H4 (cell line): ENCODE data around the gene TRIM72. TPM values are rescaled to one million over a fixed set of nuclear protein-coding genes. Genes with fewer than 3 reads are reported as not detected.
"Not testable (repeated sequence)": the region's sequence is repeated elsewhere in the genome, so short reads cannot be mapped to it uniquely, and the experiment has no call there.

ENCODE experiments used
- DNase-seq: peaks from one replicate; pipeline ENCODE4 v3.0.0-alpha.2; 2015; ENCODE audit warnings: low spot score
- total RNA-seq: library from RNA; depleted of rRNA; stranded (reverse); fragments of >200 nt; shearing (Covaris generic); gene quantifications from 2 replicates; pipeline ENCODE4 v1.2.3, GENCODE V29; 2014

Gene TRIM72
- total RNA-seq, 1 experiment from 2014 or later: not detected

- DNase-seq: no peak
Measured at GRCh38 chr16:31256466-31256865, 42.5 kb downstream of the TRIM72 start.

DNA sequence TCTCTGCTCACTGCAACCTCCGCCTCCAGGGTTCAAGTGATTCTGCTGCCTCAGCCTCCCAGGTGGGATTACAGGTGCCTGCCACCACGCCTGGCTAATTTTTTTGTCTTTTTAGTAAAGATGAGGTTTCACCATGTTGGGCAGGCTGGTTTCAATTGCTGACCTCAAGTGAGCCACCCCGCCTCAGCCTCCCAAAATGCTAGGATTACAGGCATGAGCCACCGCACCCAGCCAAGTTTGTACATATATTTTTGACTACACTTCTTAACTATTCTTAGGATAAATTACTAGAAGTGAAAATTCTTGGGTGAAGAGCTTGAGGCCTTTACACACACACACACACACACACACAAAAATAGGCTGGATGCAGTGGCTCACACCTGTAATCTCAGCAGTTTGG is 44.4 kb downstream of the TRIM72 start:
- no peak for DNase-seq

DNA sequence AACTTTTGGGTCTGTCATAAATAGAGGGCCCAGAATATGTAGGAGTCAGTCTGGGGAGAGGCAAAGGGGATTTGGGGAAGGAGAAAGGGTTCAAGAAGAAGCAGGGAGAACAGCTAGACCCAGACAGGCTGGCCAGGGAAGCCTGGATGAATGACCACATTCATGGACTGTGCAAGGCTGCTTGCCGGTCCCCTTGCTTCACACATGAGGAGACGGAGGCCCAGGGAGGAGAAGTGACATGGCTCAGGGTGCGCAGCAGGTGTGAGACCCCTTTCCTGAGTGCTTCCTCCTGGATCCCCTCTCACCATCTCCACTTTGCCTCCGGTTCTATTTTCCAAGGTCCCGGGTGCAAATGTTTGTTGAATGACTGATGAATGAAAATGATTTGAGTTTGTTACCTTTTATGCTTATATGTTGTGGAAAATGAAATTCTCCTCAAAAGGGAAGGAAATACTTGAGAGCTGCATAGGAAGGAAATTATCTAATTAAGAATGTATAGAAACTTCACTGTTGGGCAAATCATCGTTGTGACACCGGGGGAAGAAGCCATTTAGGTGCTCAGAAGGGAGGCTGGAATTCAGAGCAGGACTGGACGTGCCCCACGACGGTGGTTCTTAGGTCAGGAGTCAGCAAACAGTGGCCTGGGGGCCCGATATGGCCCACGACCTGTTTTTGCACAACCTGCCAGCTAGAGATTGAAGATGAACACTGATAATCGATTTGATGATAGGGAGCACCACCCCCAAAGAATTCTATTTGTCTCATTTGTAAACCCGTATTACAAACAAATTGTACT is 46.4 kb downstream of the TRIM72 start:
- DNase-seq: no peak

GRCh38 chr16:31262084-31262483 is 48.2 kb downstream of the TRIM72 start:
- no peak for DNase-seq

DNA sequence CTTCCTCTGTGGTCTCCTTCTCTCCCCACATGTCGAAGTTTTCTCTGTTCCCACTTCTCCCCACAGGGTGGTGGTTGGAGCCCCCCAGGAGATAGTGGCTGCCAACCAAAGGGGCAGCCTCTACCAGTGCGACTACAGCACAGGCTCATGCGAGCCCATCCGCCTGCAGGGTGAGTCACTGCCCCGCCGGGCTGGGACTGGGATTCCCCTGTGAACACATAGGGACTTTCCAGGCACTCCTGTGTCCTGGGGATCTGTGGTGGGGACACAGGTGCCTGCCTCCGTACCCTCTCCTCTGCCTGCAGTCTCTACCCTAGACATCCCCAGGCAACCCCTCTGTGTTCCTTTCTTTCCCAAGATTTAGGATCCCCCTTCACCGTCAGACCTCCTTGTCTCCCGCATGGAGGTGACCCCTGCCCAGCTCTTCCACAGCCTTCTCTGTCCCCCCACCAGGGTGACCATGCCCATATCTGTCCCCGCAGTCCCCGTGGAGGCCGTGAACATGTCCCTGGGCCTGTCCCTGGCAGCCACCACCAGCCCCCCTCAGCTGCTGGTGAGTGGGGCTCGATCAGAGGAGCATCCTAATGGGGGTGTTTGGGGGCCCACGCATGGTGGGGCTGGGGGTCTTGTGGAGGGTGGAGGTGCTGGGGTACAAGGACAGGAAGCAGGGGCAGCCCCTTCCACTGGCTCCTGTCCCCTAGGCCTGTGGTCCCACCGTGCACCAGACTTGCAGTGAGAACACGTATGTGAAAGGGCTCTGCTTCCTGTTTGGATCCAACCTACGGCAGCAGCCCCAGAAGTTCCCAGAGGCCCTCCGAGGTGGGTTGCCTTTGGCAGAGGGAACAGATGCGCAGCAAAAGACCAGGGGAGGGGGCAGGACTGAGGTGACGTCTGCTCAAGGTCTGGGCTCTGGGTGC is 51.7 kb downstream of the TRIM72 start:
- peak; percentile 42 for DNase-seq

DNA sequence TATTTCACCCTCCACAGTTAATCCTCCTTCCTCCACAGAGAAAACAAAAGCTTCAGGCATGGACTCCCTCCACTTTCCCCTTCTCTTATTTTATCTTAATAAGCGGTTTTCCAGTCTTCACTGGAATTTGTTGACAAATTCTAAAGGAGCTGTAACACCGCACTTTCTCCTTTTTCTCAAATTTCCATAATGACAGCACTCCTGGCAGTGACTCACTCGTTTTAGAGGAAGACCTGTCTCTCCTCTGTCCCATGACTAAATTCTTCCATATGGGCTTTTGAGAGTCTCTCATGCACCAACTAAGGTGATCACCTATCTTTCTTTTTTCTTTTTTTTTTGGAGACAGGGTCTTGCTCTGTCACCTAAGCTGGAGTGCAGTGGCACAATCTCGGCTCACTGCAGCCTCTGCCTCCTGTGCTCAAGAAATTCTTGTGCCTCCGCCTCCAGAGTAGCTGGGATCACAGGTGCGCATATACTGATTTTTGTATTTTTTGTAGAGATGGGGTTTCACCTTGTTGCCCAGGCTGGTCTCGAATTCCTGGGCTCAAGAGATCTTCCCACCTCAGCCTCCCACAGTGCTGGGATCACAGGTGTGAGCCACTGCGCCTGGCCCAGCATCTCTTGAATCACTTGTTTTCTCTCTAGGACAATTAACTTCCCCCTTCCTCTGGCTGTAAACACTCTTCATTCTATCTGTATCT is 53.6 kb downstream of the TRIM72 start:
- peak; percentile 65 for DNase-seq

GRCh38 chr16:31268033-31268365 is 54.1 kb downstream of the TRIM72 start:
- no peak for DNase-seq

DNA sequence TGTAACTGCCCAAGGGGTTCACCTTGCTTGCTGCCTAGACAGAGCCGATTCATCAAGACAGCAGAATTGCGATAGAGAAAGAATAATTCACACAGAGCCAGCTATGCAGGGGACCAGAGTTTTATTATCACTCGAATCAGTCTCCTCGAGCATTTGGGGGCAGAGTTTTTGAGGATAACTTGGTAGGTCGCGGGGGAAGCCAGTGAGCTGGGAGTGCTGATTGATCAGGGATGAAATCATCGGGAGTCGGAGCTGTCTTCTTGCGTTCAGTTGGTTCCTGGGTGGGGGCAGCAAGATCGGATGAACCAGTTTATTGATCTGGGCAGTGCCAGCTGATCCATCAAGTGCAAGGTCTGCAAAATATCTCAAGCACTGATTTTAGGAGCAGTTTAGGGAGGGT is 55.0 kb downstream of the TRIM72 start:
- no peak for DNase-seq

- no peak for DNase-seq
Measured at GRCh38 chr16:31269541-31269940, 55.6 kb downstream of the TRIM72 start.

DNA sequence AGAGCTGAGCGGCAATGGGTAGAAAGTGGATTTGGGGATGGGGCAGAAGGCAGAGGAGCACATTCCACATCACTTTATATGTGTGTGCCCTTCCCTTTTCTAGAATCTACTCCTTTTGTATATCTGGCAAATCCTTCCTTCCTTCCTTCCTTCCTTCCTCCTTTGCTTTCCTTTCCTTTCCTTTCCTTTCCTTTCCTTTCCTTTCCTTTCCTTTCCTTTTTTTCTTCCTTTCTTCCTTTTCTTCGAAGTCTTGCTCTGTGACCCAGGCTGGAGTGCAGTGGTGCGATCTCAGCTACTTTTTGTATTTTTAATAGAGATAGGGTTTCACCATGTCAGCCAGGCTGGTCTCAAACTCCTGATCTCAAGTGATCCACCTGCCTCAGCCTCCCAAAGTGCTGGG is 56.1 kb downstream of the TRIM72 start:
- not testable (repeated sequence) for DNase-seq

DNA sequence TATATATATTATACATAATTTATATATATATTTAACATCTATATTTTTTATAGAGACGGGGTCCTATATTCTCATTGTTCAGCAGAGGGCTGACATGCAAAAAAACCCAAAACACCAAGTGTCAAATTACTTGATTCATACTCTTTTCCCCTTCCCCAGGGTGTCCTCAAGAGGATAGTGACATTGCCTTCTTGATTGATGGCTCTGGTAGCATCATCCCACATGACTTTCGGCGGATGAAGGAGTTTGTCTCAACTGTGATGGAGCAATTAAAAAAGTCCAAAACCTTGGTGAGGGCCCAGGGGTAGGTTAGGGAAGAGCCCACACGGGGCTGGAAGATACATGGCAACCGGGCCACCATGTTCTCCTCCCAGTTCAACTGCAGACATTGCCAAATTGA is 56.9 kb downstream of the TRIM72 start:
- no peak for DNase-seq

- DNase-seq: no peak
Measured at GRCh38 chr16:31271621-31272190, 57.8 kb downstream of the TRIM72 start.

DNA sequence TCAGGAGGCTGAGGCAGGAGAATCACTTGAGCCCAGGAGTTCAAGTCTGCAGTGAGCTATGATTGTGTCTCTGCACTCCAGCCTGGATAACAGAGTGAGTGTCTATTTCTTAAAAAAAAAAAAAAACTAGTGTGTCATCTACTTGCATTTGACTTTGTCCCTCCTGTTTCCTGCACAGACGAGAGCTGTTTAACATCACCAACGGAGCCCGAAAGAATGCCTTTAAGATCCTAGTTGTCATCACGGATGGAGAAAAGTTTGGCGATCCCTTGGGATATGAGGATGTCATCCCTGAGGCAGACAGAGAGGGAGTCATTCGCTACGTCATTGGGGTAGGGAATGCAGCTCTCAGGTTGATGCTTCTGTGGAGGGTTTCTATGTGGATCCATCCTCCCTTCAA is 59.3 kb downstream of the TRIM72 start:
- DNase-seq: no peak

DNA sequence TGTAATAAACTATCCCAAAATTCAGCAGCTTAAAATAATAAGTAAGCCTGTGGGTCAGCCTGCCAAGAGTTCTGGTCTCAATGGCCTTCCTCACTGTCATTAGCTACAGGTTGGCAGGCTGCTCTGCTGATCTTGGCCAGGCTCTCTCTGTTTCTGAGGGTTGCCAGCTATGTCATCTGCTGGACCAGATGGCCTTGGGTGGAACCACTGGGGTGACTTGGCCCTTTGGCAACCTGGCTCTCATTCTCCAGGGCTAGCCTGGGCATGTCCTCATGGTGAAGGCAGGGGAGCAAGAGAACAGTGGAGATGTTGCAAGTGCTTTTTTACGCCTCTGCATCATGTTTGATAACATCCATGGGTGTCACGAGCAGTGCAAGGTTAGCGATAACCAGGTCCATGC is 59.8 kb downstream of the TRIM72 start:
- no peak for DNase-seq

GRCh38 chr16:31274831-31275816 is 61.2 kb downstream of the TRIM72 start:
- DNase-seq: no peak

- DNase-seq: no peak
Measured at GRCh38 chr16:31276600-31276999, 62.7 kb downstream of the TRIM72 start.

DNA sequence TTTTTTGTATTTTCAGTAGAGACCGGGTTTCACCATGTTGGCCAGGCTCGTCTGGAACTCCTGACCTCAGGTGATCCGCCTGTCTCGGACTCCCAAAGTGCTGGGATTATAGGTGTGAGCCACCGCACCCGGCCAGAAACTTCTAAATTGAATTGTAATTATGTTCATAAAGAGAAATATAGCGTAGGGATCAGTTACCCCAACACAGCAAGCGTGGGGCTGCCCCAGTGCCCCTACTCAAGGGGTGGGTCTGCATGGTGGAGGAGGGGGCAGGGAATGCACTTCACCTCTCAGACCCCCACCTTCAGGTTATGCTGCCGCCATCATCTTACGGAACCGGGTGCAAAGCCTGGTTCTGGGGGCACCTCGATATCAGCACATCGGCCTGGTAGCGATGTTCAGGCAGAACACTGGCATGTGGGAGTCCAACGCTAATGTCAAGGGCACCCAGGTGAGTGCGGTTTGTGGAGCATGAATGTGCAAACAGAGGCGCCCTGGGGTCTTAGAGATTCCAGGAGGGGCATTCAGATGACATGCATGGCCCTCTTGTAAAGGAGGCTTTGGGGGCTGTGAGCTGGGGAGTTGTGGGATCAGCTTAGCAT is 63.8 kb downstream of the TRIM72 start:
- DNase-seq: no peak

GRCh38 chr16:31278853-31279252 is 64.9 kb downstream of the TRIM72 start:
- DNase-seq: not testable (repeated sequence)
